ENCODE results near the gene EIF4G1. TPM values are rescaled to one million over a fixed set of nuclear protein-coding genes. Genes with fewer than 3 reads are reported as not detected.

EIF4G1 gene
- total and polyA plus RNA-seq, 2 experiments from 2014 or later = 204 to 254 TPM

GRCh38 chr3:184275381-184275701 is 39.1 kb upstream of the EIF4G1 start:
- Histone ChIP-seq H3K79me2 (no peaks in the 10 kb centered on the region), H3K9me2 (replicated peaks; ENCODE audit: insufficient read depth) (no peaks in the 10 kb centered on the region), H4K20me1 (ENCODE audit: insufficient read depth, poor library complexity, severe bottlenecking) (no peaks in the 10 kb centered on the region), H3K27me3 (peaks cover 58% of the 10 kb centered on the region), H2AFZ (no peak overlapping the region), H3K36me3 (replicated peaks; ENCODE audit: insufficient read depth, low read depth) (no peaks in the 10 kb centered on the region), H3K4me1 (ENCODE audit: insufficient read depth) (no peaks in the 10 kb centered on the region), H3K4me2 (no peak overlapping the region), H3K27ac (no peak overlapping the region), H3K4me3 (no peak overlapping the region), H3K9me3 (ENCODE audit: low read depth) (no peaks in the 10 kb centered on the region)
- TF ChIP-seq EZH2 (IDR thresholded peaks at IDR 0.05; ENCODE audit: borderline replicate concordance) (peak; percentile 44), EZH2phosphoT487 (IDR thresholded peaks at IDR 0.05; ENCODE audit: low read depth, severe bottlenecking, unreplicated experiment) (no peak)
- 77% methylated on average over 12 of the region's 12 CpGs for WGBS (ENCODE audit: low lambda C conversion rate, missing lambda C conversion rate)
- no peak for DNase-seq (ENCODE audit: low spot score)

DNA sequence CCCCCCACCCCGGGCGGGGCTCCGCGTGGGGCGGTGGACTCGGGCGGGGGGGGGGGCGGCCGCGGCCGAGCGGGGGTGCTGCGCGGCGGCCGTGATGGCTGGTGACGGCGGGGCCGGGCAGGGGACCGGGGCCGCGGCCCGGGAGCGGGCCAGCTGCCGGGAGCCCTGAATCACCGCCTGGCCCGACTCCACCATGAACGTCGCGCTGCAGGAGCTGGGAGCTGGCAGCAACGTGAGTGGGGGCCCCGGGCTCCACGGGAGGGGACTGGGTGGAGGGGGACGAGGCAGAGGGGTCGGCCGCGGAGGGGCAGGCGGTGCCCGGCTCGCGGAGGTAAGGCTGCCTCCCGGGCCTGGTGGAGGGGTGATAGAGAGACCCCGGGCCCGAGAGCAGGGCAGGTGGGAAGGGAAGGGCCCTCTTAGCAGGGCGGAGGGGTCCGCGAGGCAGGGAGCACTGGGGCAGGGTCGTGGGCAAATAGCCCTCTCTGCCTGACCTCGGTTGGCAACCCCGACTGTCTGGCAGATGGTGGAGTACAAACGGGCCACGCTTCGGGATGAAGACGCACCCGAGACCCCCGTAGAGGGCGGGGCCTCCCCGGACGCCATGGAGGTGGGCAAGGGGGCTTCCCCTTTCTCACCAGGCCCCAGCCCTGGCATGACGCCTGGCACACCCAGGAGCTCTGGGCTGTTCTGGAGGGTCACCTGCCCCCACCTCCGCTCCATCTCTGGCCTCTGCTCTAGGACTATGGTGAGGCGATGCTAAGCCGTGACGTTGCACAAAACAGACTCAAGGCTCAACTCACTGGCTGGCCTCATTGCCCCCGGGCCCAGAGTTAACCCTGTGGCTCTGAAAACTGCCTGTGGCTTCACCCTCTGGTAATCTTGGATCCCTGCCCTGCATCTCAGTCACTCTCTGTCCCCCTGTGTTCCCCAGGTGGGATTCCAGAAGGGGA is 38.2 kb upstream of the EIF4G1 start, which contains the start of gene ECE2:
ECE2 (plus strand) TSS at position 62 of the 950 bp plus-strand sequence; CDS start at position 194, 132 bp downstream.
- no peaks in the 10 kb centered on the region for H4K20me1 ChIP-seq (ENCODE audit: insufficient read depth, poor library complexity, severe bottlenecking)
- no peaks in the 10 kb centered on the region for H3K36me3 ChIP-seq (replicated peaks; ENCODE audit: insufficient read depth, low read depth)
- H3K27ac ChIP-seq = no peak within 1 kb of the TSS
- H3K4me3 ChIP-seq = no peak within 1 kb of the TSS
- peaks cover 54% of the 10 kb centered on the region for H3K27me3 ChIP-seq
- TF ChIP-seq EZH2phosphoT487 (IDR thresholded peaks at IDR 0.05; ENCODE audit: low read depth, severe bottlenecking, unreplicated experiment) = no peak
- 65% methylated on average over 23 of the region's 65 CpGs for WGBS (ENCODE audit: low lambda C conversion rate, missing lambda C conversion rate)
- peak within 1 kb of the TSS; percentile 59 for H3K4me2 ChIP-seq
- H3K9me2 ChIP-seq (replicated peaks; ENCODE audit: insufficient read depth) = no peaks in the 10 kb centered on the region
- no peaks in the 10 kb centered on the region for H3K79me2 ChIP-seq
- DNase-seq (ENCODE audit: low spot score) = no peak
- no peaks in the 10 kb centered on the region for H3K4me1 ChIP-seq (ENCODE audit: insufficient read depth)
- H3K9me3 ChIP-seq (ENCODE audit: low read depth) = no peaks in the 10 kb centered on the region
- no peak within 1 kb of the TSS for H2AFZ ChIP-seq

DNA sequence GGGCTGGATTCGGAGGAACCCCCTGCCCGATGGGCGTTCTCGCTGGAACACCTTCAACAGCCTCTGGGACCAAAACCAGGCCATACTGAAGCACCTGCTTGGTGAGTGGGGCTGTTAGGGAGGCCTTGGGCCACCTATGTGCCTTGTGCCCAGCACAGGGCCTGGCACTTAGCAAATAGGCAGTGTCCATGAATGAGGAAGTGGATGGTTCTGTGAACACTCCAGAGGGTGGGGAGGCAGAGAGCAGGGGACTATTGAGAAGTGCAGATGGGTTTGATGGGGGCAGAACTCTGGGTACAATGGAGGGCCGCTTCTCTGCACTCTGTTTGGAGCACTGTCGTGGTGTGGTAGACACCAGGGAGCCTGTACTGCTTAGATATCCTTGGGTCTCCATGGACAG is 37.0 kb upstream of the EIF4G1 start:
- Histone ChIP-seq H3K9me2 (replicated peaks; ENCODE audit: insufficient read depth) (no peaks in the 10 kb centered on the region), H3K79me2 (no peaks in the 10 kb centered on the region), H4K20me1 (ENCODE audit: insufficient read depth, poor library complexity, severe bottlenecking) (no peaks in the 10 kb centered on the region), H3K4me2 (no peak overlapping the region), H3K27me3 (peaks cover 52% of the 10 kb centered on the region), H3K4me3 (no peak overlapping the region), H3K27ac (no peak overlapping the region), H3K4me1 (ENCODE audit: insufficient read depth) (no peaks in the 10 kb centered on the region), H3K36me3 (replicated peaks; ENCODE audit: insufficient read depth, low read depth) (no peaks in the 10 kb centered on the region), H3K9me3 (ENCODE audit: low read depth) (no peaks in the 10 kb centered on the region), H2AFZ (no peak overlapping the region)
- DNase-seq (ENCODE audit: low spot score) = no peak
- TF ChIP-seq EZH2phosphoT487 (IDR thresholded peaks at IDR 0.05; ENCODE audit: low read depth, severe bottlenecking, unreplicated experiment) (no peak), CTCF (IDR thresholded peaks at IDR 0.05; ENCODE audit: poor library complexity) (no peak), EZH2 (IDR thresholded peaks at IDR 0.05; ENCODE audit: borderline replicate concordance) (no peak)
- 92% methylated on average over 6 of the region's 6 CpGs for WGBS (ENCODE audit: low lambda C conversion rate, missing lambda C conversion rate)

GRCh38 chr3:184282941-184283340 is 31.5 kb upstream of the EIF4G1 start:
- H3K27ac ChIP-seq = no peak overlapping the region
- peaks cover 15% of the 10 kb centered on the region for H3K27me3 ChIP-seq
- WGBS (ENCODE audit: low lambda C conversion rate, missing lambda C conversion rate) = 81% methylated on average over 4 of the region's 4 CpGs
- no peak overlapping the region for H3K4me3 ChIP-seq
- H3K79me2 ChIP-seq = no peaks in the 10 kb centered on the region
- H3K9me3 ChIP-seq (ENCODE audit: low read depth) = no peaks in the 10 kb centered on the region
- no peak for TF ChIP-seq EZH2 (IDR thresholded peaks at IDR 0.05; ENCODE audit: borderline replicate concordance)
- TF ChIP-seq EZH2phosphoT487 (IDR thresholded peaks at IDR 0.05; ENCODE audit: low read depth, severe bottlenecking, unreplicated experiment) = no peak
- no peak for TF ChIP-seq CTCF (IDR thresholded peaks at IDR 0.05; ENCODE audit: poor library complexity)
- no peaks in the 10 kb centered on the region for H3K4me1 ChIP-seq (ENCODE audit: insufficient read depth)
- H4K20me1 ChIP-seq (ENCODE audit: insufficient read depth, poor library complexity, severe bottlenecking) = no peaks in the 10 kb centered on the region
- H2AFZ ChIP-seq = no peak overlapping the region
- H3K4me2 ChIP-seq = no peak overlapping the region
- H3K9me2 ChIP-seq (replicated peaks; ENCODE audit: insufficient read depth) = no peaks in the 10 kb centered on the region
- no peaks in the 10 kb centered on the region for H3K36me3 ChIP-seq (replicated peaks; ENCODE audit: insufficient read depth, low read depth)
- DNase-seq (ENCODE audit: low spot score) = no peak

Measured in hepatocyte (in vitro differentiated cells).